K562 (cell line): Measurements from ENCODE around the gene SERPIND1. TPM values are rescaled to one million over a fixed set of nuclear protein-coding genes. Genes with fewer than 3 reads are reported as not detected.
A peak's percentile ranks its signal among the peaks of the same experiment; 100 is the strongest.

Experiments
- CBFB ChIP-seq: sonication (generic); formaldehyde crosslinking; IDR thresholded peaks from 2 replicates; pipeline ENCODE4 v1.4.0; 2020; ENCODE audit warnings: mild to moderate bottlenecking, missing genetic modification reagents
- ETV1 ChIP-seq: fragments of 450-650 bp; conservative IDR thresholded peaks from 2 replicates; pipeline ENCODE4 v1.6.1; 2016; ENCODE audit warnings: missing genetic modification characterization, control low read depth, low read depth, missing compliant biosample characterization
- FOXA3 ChIP-seq, 2 experiments: fragments of 450-650 bp in 1 of 2; sonication (generic) in 1 of 2; formaldehyde crosslinking; IDR thresholded peaks in 1 of 2; conservative IDR thresholded peaks in 1 of 2; 2 replicates each; pipeline versions ENCODE4 v1.4.0 to v1.8.0; 2020 to 2022; ENCODE audit warnings: mild to moderate bottlenecking in 2 of 2, missing genetic modification reagents in 1 of 2
- FOXP1 ChIP-seq: sonication (generic); formaldehyde crosslinking; IDR thresholded peaks from 2 replicates; pipeline ENCODE4 v1.8.0; 2022; ENCODE audit warnings: mild to moderate bottlenecking, missing genetic modification reagents
- HEY1 ChIP-seq: fragments of 250-450 bp; sonication (Bioruptor Pico); IDR thresholded peaks from 2 replicates; pipeline ENCODE4 v1.5.0; 2020; ENCODE audit warnings: mild to moderate bottlenecking, moderate library complexity, borderline replicate concordance
- JUN ChIP-seq, 2 experiments: sonication (generic) in 1 of 2; formaldehyde crosslinking in 1 of 2; IDR thresholded peaks; 2 replicates each; pipeline versions ENCODE4 v1.6.1 to v1.8.0; 2012 to 2022; ENCODE audit warnings: borderline replicate concordance in 2 of 2, mild to moderate bottlenecking in 2 of 2, improper control_type of control experiment in 1 of 2, low read depth in 1 of 2, low read length in 1 of 2, missing genetic modification reagents in 1 of 2
- KLF13 ChIP-seq: fragments of 450-650 bp; IDR thresholded peaks from 2 replicates; pipeline ENCODE4 v1.6.1; 2016; ENCODE audit warnings: missing genetic modification characterization, low read depth, mild to moderate bottlenecking, missing compliant biosample characterization, moderate library complexity, borderline replicate concordance
- MED1 ChIP-seq: sonication (generic); formaldehyde crosslinking; IDR thresholded peaks from 2 replicates; pipeline ENCODE4 v1.8.1; 2023; ENCODE audit warnings: missing genetic modification reagents, borderline replicate concordance
- NCOA6 ChIP-seq: fragments of 450-650 bp; IDR thresholded peaks from 2 replicates; pipeline ENCODE4 v1.6.1; 2017; ENCODE audit warnings: mild to moderate bottlenecking
- NR2C2 ChIP-seq, 2 experiments: fragments of 200-800 bp in 1 of 2; sonication (Bioruptor generic) in 1 of 2; sonication (generic) in 1 of 2; formaldehyde crosslinking in 1 of 2; IDR thresholded peaks; 2 replicates each; pipeline versions ENCODE4 v1.6.1 to v1.8.0; 2016 to 2022; ENCODE audit warnings: mild to moderate bottlenecking in 1 of 2, missing compliant biosample characterization in 1 of 2, missing genetic modification characterization in 1 of 2, missing genetic modification reagents in 1 of 2
- PCBP2 ChIP-seq: fragments of 200-400 bp; formaldehyde crosslinking; IDR thresholded peaks from 2 replicates; pipeline ENCODE4 v1.6.1; 2018; ENCODE audit warnings: low read length, low read depth, mild to moderate bottlenecking, moderate library complexity; ENCODE audit not compliant: poor library complexity, severe bottlenecking
- SAFB ChIP-seq: fragments of 200-400 bp; formaldehyde crosslinking; IDR thresholded peaks from 2 replicates; pipeline ENCODE4 v1.6.1; 2017; ENCODE audit warnings: low read depth, low read length, borderline replicate concordance
- SMAD3 ChIP-seq: fragments of 450-650 bp; formaldehyde crosslinking; conservative IDR thresholded peaks from 2 replicates; pipeline ENCODE4 v1.4.0; 2020; ENCODE audit warnings: mild to moderate bottlenecking
- STAG1 ChIP-seq: sonication (generic); formaldehyde crosslinking; IDR thresholded peaks from 2 replicates; pipeline ENCODE4 v1.5.0; 2020; ENCODE audit warnings: missing genetic modification reagents, borderline replicate concordance
- TEAD4 ChIP-seq, 2 experiments: sonication (generic) in 1 of 2; formaldehyde crosslinking in 1 of 2; IDR thresholded peaks; 2 replicates each; pipeline versions ENCODE4 v1.6.1 to v1.8.0; 2012 to 2022; ENCODE audit warnings: borderline replicate concordance in 1 of 2, inconsistent platforms in 1 of 2, low read length in 1 of 2, mild to moderate bottlenecking in 1 of 2, missing genetic modification reagents in 1 of 2
- USF1 ChIP-seq: sonication (generic); formaldehyde crosslinking; IDR thresholded peaks from 2 replicates; pipeline ENCODE4 v1.9.0; 2022; ENCODE audit warnings: mild to moderate bottlenecking, missing genetic modification reagents
- ZC3H4 ChIP-seq: sonication (generic); formaldehyde crosslinking; IDR thresholded peaks from 2 replicates; pipeline ENCODE4 v1.9.0; 2021; ENCODE audit warnings: missing genetic modification reagents, borderline replicate concordance
- polyA plus RNA-seq, 8 experiments: library from polyadenylated mRNA; depleted of rRNA in 4 of 8; stranded (reverse) in 5 of 8; unstranded in 3 of 8; fragments of >200 nt; fragmentation: Nextera tagmentation in 2 of 8; fragmentation: Illumina TruSeq in 1 of 8; extraction: Ambion mirVana in 2 of 8; extraction: Trizol in 1 of 8; gene quantifications; 2 replicates each; pipeline versions ENCODE4 v1.2.1 to v1.2.3, GENCODE V29; 2011 to 2014; ENCODE audit warnings: inconsistent platforms in 1 of 8, missing spikeins in 1 of 8
- total RNA-seq, 7 experiments: library from RNA; depleted of rRNA in 6 of 7; stranded (reverse); fragments of >200 nt in 6 of 7; fragmentation: Illumina TruSeq in 2 of 7; extraction: Trizol in 2 of 7; gene quantifications; 2 replicates each; pipeline versions ENCODE4 v1.2.1 to v1.2.3, GENCODE V29; 2011 to 2021; ENCODE audit warnings: low replicate concordance in 1 of 7
- TF ChIP-seq, protein P1 (sequence below): sonication (generic); formaldehyde crosslinking; IDR thresholded peaks from 2 replicates; pipeline ENCODE4 v1.8.0; 2023; ENCODE audit warnings: mild to moderate bottlenecking, missing genetic modification reagents
- TF ChIP-seq, protein P2 (sequence below): IDR thresholded peaks from 2 replicates; pipeline ENCODE4 v1.6.1; 2011; ENCODE audit warnings: borderline replicate concordance, low read depth, mild to moderate bottlenecking, moderate library complexity, low read length; ENCODE audit not compliant: insufficient read depth, poor library complexity, severe bottlenecking

SERPIND1 gene
- total and polyA plus RNA-seq, 9 of the 15 experiments (the other 6 are each of a cell fraction or from before 2014, with no cell fraction given), result 0.04 to 0.11 (median 0.09) TPM; not detected in 6

GRCh38 chr22:20766530-20766929 lies 7.4 kb upstream of the SERPIND1 start (continued):
- TF ChIP-seq, protein P1, sequence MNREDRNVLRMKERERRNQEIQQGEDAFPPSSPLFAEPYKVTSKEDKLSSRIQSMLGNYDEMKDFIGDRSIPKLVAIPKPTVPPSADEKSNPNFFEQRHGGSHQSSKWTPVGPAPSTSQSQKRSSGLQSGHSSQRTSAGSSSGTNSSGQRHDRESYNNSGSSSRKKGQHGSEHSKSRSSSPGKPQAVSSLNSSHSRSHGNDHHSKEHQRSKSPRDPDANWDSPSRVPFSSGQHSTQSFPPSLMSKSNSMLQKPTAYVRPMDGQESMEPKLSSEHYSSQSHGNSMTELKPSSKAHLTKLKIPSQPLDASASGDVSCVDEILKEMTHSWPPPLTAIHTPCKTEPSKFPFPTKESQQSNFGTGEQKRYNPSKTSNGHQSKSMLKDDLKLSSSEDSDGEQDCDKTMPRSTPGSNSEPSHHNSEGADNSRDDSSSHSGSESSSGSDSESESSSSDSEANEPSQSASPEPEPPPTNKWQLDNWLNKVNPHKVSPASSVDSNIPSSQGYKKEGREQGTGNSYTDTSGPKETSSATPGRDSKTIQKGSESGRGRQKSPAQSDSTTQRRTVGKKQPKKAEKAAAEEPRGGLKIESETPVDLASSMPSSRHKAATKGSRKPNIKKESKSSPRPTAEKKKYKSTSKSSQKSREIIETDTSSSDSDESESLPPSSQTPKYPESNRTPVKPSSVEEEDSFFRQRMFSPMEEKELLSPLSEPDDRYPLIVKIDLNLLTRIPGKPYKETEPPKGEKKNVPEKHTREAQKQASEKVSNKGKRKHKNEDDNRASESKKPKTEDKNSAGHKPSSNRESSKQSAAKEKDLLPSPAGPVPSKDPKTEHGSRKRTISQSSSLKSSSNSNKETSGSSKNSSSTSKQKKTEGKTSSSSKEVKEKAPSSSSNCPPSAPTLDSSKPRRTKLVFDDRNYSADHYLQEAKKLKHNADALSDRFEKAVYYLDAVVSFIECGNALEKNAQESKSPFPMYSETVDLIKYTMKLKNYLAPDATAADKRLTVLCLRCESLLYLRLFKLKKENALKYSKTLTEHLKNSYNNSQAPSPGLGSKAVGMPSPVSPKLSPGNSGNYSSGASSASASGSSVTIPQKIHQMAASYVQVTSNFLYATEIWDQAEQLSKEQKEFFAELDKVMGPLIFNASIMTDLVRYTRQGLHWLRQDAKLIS, result no peak
- TF ChIP-seq SAFB (no peak), JUN (IDR thresholded peaks at IDR 0.05; ENCODE audit: borderline replicate concordance, low read depth, low read length) (no peak), JUN (CRISPR knock-in tag; IDR thresholded peaks at IDR 0.05; ENCODE audit: borderline replicate concordance) (0 out of 2 replicates have a peak, but pooled peaks have one; percentile 66), FOXA3 (CRISPR knock-in tag; conservative IDR thresholded peaks at IDR 0.05 in 1 of 2, IDR thresholded peaks at IDR 0.05 in 1 of 2) (0 out of 4 replicates have a peak, but pooled peaks of 1 of the 2 experiments have one; percentile 48), CBFB (CRISPR knock-in tag) (0 out of 2 replicates have a peak, but pooled peaks have one; percentile 37), MED1 (CRISPR knock-in tag) (no peak), TEAD4 (IDR thresholded peaks at IDR 0.05; ENCODE audit: low read length) (no peak), TEAD4 (CRISPR knock-in tag; IDR thresholded peaks at IDR 0.05; ENCODE audit: borderline replicate concordance) (peak; percentile 82; the same call in 1 of the 2 replicates), NR2C2 (CRISPR knock-in tag; IDR thresholded peaks at IDR 0.05) (no peak), NR2C2 (tag; IDR thresholded peaks at IDR 0.05) (no peak), ZC3H4 (CRISPR knock-in tag) (peak; percentile 72; the same call in 1 of the 2 replicates), USF1 (CRISPR knock-in tag) (peak; percentile 36; the same call in 1 of the 2 replicates), HEY1 (CRISPR knock-in tag) (no peak), NCOA6 (no peak), KLF13 (tag) (0 out of 2 replicates have a peak, but pooled peaks have one; percentile 12), SMAD3 (CRISPR knock-in tag) (no peak), FOXP1 (CRISPR knock-in tag) (0 out of 2 replicates have a peak, but pooled peaks have one; percentile 32), PCBP2 (no peak), ETV1 (tag) (no peak), STAG1 (CRISPR knock-in tag) (peak; percentile 53)
- TF ChIP-seq, protein P2, sequence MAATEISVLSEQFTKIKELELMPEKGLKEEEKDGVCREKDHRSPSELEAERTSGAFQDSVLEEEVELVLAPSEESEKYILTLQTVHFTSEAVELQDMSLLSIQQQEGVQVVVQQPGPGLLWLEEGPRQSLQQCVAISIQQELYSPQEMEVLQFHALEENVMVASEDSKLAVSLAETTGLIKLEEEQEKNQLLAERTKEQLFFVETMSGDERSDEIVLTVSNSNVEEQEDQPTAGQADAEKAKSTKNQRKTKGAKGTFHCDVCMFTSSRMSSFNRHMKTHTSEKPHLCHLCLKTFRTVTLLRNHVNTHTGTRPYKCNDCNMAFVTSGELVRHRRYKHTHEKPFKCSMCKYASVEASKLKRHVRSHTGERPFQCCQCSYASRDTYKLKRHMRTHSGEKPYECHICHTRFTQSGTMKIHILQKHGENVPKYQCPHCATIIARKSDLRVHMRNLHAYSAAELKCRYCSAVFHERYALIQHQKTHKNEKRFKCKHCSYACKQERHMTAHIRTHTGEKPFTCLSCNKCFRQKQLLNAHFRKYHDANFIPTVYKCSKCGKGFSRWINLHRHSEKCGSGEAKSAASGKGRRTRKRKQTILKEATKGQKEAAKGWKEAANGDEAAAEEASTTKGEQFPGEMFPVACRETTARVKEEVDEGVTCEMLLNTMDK, result no peak
